Fibroblast of skin of abdomen (primary cell): ENCODE results near the gene ATF6.
A peak's percentile ranks its signal among the peaks of the same experiment; 100 is the strongest.

Experiments
- DNase-seq: peaks from one replicate; pipeline ENCODE4 v3.0.0-alpha.2; 2013

Gene ATF6

DNA sequence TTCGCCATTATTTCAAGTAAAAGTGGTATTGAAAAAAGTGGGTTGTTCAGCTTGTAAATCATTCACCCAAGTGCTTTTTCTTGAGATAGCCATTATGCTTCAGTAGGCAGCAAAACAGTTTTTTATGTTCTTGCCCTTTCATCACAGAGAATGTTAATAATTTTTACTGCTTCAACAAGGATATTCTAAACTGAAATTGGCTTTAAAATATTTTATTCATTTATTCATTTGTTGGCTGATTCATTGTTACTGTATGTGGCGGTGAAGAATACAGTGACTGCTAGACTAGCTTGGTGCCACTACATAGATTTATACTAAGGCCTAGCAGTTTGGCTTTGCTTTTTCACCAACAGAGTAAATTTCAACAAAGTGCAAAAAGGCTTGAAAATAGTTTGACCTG, 136.1 kb downstream of the ATF6 start:
- DNase-seq = no peak

DNA sequence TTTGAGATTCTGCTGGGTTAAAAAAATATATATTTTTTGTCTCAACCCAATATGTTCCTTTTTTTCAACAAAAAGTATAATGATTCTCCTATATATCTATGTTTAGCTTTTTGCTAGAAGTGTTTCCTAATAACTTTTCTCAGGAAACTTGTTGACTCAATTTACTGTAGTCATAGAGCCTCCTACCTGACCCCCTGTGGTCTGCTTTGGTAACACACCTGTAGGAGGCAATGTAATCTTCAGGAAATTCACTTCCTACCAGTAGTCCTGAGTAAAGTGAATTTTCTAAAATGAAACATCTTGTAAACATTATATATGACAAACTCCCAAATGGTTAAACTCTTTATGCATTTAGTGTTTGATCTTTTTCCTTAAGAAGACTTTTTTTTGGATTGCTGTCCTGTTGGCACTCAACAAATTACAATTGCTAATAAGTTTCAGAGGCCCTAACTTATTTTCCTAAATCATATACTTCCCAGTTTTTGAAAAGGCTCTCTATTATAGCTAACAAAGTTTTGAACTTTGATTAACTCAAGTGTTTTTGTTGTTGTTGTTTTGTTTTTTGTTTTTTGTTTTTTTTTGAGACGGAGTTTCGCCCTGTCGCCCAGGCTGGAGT, 139.3 kb downstream of the ATF6 start:
- DNase-seq = no peak

DNA sequence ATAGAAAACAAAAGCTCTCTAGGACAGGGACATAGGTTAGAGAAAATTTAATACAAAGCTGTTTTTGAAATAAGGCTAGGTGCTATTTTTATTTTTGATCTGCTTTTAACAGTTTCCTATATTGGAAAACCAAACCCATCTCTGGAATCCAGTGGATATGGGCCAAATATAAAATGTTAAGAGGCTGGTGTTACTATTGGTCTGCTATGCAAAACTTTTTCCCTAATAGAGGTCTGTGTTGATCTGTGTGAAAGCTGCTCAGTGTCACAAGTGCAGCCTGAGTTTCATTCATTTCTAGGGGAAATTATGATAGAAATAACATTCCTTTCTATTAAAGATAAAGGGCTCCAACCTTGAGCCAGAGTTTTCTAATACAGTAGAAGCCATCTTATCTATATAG, 141.1 kb downstream of the ATF6 start:
- DNase-seq = no peak

DNA sequence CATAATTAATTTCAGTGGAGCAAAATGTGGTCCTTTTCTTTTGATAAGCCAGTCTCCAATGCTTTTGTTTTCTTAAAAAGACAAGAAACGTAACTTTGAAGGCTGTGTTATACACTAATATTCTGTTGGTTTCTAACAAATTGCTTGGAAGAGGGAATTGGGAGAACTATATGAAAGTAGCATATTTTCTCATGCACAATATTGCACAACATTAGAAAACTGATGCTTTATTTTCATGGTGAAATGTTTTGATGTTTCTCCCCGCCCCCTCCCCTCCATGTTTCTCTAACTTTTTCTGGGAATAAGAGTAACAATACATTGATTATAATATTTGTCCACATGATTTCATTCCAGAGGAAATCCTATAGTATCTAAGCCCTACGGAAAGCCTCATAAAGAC, 142.1 kb downstream of the ATF6 start:
- DNase-seq = no peak

DNA sequence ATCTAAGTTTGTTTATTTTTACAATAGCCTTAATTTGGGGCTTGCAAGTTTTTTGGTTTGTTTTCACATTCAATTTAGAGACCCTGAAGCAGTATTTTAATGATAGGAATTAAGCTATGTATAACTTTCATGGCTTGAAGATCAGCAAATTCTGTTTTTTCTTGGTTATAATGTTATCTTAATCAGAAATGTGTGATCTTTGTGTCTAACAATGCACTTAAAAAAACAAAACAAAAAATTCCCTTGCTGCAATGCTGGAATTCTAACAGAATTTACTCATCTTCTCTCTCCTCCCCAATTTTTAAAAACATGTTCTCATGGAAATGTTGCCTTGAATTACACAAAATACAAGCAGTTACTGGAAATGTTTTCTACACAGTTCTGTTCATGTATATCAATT, 144.5 kb downstream of the ATF6 start:
- peak; percentile 31 for DNase-seq

DNA sequence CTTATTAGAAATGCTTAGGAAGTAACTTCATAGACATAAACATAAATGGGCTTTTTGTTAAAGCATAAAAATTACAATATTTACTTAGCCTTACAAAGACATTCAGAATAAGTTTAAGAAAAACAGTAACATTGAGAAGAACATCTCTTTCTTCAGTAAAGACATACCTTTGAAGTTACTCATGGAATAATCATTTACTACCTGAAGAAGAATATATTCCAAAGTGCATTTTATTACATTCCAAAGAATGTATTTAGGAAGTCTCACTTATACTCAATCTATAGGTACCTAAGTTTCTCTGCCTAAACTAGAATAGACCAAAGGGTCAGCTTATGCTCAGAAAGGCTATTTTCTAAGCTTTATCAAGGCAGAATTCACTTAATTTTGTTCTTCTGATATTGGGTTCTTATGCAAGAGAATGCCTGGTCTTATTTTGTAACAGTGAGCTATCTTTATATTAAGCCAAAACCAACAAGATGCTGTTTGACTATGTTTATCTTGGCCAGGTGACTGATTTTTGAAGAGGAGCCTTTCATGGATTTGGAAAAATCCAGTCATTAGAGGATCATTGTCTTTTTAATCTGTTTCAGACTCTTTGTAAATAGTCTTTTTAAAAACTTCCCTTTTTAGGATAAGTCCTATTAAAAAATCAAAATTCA, 147.5 kb downstream of the ATF6 start:
- DNase-seq = no peak

DNA sequence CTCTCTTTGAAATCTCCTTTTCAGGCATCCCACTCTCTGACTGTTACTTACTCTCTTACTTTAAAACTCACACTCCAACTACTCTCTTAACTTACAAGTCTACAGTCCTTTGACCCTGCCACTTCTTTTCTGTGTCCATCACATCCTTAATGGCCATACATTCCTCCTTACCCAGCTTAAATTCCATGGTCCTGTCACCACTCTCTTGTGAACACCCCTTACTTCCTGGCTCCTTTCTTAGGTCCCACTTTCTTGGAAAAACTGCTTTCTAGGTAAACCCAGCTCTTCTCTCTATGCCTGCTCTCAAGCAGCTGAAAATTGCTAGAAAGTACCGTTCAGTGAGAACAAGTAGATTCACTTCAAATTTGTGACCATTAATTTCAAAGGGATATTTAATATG, 148.5 kb downstream of the ATF6 start:
- DNase-seq = no peak

DNA sequence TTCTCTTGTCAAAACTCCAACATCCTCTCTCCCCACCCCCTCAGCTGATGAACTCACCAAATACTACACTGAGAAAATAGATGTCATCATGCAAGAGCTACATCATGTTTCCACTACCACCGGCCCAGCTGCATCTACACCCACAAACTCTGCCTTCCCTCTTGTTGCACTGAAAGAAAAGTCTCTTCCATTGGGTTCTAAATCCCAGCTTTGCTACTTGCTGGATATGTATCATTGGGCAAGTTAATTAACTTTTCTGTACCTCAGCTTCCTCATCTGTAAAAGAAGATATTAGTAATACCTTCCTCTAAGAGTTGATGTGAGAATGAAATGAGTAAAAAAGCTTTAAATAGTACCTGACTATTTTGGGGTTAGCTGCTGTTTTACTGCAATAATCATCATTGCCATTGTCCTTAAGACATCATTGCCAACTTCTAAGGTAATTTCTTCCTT, 149.0 kb downstream of the ATF6 start:
- no peak for DNase-seq

DNA sequence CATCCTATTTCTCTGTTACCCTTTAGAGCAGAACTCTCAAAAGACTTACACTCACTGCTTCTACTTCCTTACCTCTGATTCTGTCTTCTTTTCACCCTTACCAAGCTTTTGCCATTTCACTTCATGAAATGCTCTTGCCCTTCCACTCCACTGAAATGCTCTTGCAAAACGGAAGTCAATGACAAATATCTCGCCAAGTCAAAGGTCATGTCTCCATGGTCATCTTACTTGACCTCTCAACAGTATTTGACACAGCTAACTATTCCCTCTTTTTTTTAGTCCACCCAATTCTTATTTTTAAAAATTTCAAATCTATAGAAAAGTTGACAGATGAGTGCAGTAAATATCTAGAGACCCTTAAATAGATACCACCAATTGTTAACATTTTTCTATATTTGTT, 149.9 kb downstream of the ATF6 start:
- no peak for DNase-seq

DNA sequence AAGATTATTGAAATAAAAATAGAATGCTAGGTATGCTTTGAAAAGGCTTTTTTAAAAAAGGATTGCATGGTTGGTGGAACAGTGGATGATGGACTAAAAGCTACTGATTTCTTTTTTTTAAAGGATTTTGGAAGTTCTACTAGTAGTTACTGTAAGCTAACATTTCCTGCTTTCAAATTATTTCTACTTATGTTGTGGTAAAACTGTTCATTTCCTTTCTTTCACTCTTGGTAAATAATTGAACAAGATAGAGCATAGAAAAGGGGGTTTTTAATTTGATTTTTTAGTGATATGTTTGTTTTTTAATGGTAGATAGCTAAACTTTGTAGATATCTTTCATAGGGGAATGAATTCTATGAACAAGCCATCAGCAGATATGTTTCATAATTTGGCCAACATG, 153.1 kb downstream of the ATF6 start:
- no peak for DNase-seq

DNA sequence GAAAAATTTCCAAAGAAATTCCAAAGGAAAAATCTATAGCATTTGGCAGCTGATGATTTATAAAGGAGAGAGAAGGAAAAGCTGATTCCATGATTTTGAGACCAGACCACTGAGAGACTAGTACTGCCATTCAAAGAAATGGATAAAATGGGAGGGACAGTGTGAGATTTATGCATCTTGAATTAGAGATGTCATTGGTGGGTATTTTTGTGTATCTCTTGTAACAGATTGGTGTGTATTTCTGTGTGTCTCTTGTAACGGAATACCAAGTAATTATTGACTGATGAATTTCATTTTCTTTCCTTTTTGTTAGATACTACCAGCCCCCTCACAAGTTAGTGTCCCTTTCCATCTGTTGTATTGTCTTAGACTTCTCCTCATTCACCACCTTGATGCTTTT, 155.4 kb downstream of the ATF6 start:
- no peak for DNase-seq

DNA sequence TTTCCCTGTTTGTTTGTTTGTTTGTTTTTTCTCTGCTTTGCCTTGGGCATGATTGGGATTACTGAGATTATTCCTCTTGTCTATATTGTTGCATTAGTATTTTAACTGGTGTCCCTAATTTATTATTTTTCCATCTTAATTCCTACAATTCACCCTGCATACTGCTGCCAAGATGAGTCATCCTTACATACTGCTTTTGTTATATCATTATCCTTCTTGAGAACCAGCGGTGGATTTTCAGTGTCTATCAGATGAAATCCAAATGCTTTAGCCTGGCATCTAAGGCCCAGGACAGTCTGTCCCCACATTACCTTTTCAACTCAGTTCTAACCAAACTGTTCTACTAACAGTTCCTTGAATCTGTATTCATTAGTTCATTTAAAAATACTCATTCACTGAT, 155.9 kb downstream of the ATF6 start:
- peak; percentile 67 for DNase-seq

DNA sequence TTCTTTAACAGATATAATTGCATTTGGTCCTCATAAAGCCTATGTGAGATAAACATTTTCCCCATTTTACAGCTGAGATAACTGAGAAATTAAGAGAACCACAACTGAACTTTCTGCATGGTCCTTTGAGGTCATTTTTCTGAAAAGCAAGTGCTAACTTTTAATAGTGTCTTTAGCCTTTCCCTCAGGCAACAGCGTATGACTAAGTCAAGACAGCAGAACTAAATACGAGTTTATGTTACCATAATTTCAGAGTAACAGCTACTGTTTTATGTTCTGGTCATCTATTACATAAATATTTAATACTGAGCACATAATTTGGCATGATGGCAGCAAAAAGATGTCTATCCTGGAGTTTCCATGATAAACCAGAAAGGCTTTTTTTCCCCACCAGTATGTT, 161.9 kb downstream of the ATF6 start:
- DNase-seq = no peak

DNA sequence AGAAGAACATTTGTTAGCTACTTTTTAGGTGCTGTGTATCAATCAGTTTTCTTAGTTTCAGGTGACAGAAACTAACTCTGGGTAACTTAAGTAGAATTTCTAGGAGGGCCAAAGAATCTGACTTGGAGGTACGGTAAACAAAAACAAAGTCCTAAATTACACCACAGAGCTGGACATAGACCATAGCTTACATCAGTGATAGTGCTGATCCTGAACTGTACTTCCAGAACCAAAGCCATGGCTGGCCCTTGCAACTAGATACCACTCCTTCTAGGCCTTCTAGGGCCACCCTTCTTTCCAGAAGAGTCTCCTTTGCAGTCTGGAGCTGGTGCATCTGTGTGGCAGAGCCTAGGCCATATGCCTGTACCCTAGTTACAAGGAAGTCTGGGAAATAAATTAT, 163.0 kb downstream of the ATF6 start:
- DNase-seq = no peak

DNA sequence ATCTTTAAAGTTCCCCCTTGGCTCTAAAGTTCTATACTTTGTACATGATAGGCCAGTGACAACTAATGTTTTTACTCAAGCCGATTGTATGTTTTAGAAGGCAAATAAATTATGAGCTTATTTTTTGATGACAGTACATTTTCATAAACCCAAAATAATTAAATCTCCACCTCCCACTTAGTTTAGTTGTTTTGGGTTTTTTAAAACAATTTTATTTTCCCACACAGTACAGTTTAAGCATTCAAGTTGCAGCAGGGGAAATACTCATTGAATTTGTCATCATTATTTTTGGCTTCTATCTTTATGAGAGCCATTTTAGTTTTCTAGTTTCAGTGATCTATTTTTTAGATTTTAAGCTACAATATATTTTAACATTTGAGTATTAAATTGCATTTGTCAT, 163.9 kb downstream of the ATF6 start:
- peak; percentile 52 for DNase-seq

DNA sequence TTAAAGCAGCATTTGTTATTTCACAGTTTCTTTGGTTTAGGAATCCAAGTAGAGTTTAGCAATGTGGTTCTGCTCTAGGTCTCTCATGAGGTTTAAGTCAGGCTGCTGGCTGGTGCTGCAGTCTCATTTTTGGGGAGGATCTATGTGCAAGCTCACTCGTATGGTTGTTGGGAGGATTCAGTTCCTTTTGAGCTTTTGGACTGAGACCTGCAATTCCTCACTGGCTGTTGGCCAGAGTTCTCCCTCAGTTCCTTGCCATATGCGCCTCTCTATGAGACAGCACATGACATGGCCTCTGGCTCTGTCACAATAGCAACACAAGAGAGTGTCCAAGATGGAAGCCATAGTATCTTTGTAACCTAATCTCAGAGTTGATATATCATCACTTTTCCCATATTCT, 166.5 kb downstream of the ATF6 start:
- no peak for DNase-seq

DNA sequence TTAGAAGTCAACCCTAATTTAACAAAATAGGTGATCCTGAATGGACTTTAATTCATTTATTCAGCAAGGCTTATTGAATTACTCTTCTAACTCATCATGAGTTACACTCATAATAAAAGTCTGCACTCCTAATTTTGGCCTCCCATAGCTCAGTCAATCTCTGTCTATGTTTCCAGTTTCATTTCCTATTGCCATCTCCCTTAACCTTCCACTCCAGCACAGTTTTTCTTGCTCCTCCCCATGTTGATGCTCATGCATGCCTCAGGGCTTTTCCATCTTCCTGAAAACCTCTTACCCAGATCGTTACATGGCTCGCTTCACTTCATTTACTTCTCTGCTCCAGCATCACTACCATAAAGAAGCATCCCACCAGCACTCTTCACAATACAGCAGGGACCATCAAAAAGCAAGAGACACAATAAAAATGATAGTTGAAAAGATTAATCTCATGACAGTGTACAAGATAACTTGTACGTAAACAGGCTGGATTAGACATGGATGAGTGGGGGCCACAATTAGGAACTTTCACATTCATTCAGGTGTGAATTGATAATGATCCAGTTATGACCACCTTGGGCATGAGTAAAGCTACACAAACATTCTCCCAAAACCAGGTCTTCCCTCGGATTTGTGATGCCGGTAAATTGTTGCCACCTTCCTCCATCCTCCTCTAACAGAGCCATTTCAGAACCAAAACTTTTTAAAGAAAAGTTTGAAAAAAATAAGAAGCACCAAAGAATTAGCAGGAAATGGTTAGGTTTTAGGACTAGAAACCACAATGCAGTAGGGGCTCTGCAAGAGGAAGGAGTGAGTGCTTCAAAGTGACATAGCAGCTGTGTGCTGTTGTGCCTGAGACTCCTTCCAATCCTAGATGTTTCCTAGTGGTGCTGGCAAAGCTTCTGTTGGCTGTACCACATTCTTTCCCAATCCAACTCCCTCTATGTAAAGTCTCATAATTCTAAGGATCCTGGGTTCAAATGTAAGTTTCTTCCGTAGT, 167.8 kb downstream of the ATF6 start:
- DNase-seq = no peak

DNA sequence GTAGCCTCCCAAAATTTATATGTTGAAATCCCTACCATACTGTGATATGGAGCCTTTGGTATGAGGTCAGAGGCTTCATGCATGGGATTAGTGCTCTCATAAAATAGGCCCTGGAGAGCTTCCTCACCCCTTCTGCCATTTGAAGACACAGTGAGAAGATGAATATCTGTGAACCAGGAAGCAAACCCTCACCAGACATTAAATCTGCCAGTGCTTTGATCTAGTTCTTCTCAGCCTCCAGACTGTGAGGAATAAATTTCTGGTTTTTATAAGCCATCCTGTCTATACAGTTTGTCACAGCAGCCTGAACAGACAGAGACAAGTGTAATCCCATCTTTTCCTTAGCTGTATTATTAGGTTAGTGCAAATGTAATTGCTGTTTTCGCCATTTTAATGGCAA, 169.1 kb downstream of the ATF6 start:
- no peak for DNase-seq

DNA sequence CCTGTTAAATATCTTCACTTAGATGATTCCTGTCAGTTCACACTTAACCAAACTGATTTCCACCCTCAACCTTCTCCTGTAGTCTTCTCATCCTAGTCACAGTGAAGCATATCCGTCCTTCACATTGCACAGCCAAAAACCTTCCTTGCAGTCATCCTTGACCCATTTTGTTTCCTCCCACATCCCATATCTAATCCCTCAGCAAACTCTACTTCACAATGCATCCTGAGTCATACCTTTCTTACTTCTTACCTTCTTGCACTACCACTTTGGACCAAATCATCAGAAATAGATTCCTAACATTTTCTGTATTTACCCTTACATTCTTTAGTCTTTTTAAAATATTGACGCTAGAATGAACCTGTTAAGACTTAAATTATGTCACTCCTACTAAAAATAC, 170.7 kb downstream of the ATF6 start:
- DNase-seq = no peak

DNA sequence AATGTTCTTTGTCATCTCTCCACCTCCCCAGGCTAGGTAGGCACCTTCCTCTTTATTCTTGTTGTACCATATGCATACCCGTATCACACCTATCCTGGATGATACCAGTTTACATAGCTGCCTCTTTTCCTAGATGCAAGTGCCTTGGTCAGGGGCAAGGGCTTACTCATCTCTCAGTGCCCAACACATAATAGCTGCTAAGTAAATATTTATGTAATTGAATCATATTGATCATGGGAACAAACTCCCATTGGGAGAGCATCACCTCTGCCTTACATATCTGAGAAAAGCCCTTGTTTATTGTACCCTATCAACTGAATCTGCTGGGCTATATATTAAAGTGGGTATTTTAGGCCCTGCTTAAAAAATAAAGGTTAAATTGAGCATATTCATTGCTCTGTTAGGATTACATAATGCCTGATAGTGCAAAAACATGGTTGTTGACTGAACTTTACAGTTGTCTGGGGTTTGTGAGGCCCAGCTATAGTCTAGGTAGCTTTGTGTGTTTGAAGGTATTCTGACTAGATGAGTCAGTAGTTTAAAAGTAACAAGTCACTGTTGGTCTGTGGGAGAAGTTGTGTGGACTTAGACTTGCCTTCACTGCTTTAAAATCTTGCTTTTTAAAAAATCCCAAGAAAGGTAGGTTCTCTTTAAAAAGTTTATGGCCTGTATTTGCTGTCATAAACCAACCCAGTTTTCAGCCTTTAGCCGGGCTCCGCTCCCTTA, 174.9 kb downstream of the ATF6 start:
- no peak for DNase-seq

DNA sequence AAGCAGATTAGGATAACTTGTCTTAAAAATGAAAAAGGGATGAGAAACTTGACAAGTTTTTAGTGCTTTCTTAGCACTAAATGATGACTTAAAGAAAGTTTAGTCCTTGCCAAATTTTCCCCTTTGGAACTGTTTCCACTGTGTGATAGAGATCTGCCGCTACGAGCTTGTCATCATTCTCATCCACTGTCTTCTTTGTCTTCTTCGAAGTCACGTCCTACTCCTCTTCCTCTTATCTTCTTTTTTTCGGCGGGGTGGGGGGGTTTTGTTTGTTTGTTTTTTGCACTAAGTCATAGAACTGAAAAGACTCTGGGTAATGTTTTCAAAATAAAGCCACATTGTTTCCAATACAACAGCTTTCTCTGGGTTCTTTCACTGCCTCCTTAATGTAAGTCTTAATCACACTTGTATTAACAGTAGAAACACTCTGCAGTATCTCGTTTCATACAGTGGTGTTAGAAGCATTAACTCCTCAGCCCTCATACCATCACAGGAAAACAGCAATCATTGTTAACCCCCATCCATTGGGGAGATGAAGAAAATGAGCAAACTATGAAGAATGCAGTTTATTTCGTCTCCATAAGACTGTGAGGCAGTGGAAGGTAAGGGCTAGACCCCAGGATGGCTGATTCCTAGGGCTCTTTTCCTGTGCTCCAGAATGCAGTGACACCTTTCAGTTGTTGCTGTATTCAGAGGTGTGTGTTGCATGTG, 175.8 kb downstream of the ATF6 start:
- DNase-seq = no peak

DNA sequence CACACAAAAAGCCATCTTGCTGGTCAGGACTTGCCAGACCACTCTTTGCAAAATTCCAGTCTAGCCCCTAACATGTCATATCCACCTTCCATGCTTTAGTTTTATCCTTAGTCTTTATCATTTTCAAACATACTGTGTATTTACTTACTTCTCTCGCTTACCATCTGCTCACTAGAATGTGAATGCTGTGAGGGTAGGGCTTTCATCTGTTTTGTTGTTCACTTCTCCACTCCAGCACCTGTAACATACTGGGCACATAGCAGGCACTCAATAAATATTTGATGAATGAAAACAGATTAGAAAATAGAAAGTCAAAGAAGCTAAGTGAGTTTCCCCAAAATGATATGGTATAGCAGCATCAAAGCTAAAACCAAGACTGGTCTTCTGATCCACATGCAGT, 177.6 kb downstream of the ATF6 start:
- no peak for DNase-seq
